Measurements from ENCODE around the gene ALCAM. TPM values are rescaled to one million over a fixed set of nuclear protein-coding genes. Genes with fewer than 3 reads are reported as not detected.

Gene ALCAM
- total and polyA plus RNA-seq, 2 donors (not counting 3 experiments of a cell fraction or from before 2014, with no cell fraction given): 46.3 to 118 TPM

GRCh38 chr3:105398437-105398836 lies 31.7 kb downstream of the ALCAM start:
- intact Hi-C loops (cut with micrococcal nuclease) (no loop called here), dilution Hi-C loops (cut with MboI; ENCODE audit: extremely low pct_ligation_motif_present, low sequenced_read_pairs) (no loop called here)
- no peak for DNase-seq (ENCODE audit: low read depth, low spot score)
- Histone ChIP-seq H3K4me2 (ENCODE audit: insufficient read depth, low read length) (no peak overlapping the region), H3K27me3 (ENCODE audit: control insufficient read depth in 2 of 2, insufficient read depth in 2 of 2, low read length in 2 of 2) (no peaks in the 10 kb centered on the region), H3K9me3 (replicated peaks; ENCODE audit: control insufficient read depth, insufficient read depth, low read length) (no peaks in the 10 kb centered on the region), H2AFZ (ENCODE audit: low read depth, low read length) (no peak overlapping the region), H3K4me1 (ENCODE audit: control insufficient read depth, extremely low read depth, insufficient read depth, low read length) (peaks cover 26% of the 10 kb centered on the region), H3K79me2 (ENCODE audit: control insufficient read depth, insufficient read depth, low read length) (peaks cover 42% of the 10 kb centered on the region), H3K9me1 (replicated peaks; ENCODE audit: control insufficient read depth, extremely low read depth, insufficient read depth, low read length) (no peaks in the 10 kb centered on the region), H3K4me3 (replicated peaks in 1 of 3; ENCODE audit: insufficient read depth in 1 of 3, low read depth in 1 of 3, low read length in 3 of 3) (no peak overlapping the region), H3K36me3 (ENCODE audit: control insufficient read depth in 2 of 2, extremely low read depth in 1 of 2, insufficient read depth in 2 of 2, low read length in 2 of 2) (no peaks in the 10 kb centered on the region), H3K9ac (replicated peaks; ENCODE audit: extremely low read depth, insufficient read depth, low read length) (no peak overlapping the region), H4K20me1 (replicated peaks; ENCODE audit: control insufficient read depth, extremely low read depth, insufficient read depth, low read length) (no peaks in the 10 kb centered on the region), H3K27ac (ENCODE audit: insufficient read depth, low read depth, low read length) (no peak overlapping the region)
- no TSS peak for BruUV-seq (replicated peaks)
- no peak for FAIRE-seq
- TF ChIP-seq JUN (IDR thresholded peaks at IDR 0.05; ENCODE audit: borderline replicate concordance, insufficient read depth, insufficient read length, low read depth): no peak
- TF ChIP-seq GATA2 (IDR thresholded peaks at IDR 0.05; ENCODE audit: insufficient read depth, insufficient read length, low read depth, low read length): no peak
- no peak for TF ChIP-seq CTCF (IDR thresholded peaks at IDR 0.05; ENCODE audit: extremely low read depth in 1 of 2, insufficient read depth in 1 of 2, low read depth in 1 of 2, low read length in 2 of 2)
- TF ChIP-seq MYC (IDR thresholded peaks at IDR 0.05; ENCODE audit: low read depth, low read length): no peak
- no peak for TF ChIP-seq FOS (IDR thresholded peaks at IDR 0.05; ENCODE audit: borderline replicate concordance, insufficient read depth, low read length)
- no peak for TF ChIP-seq POLR2AphosphoS5 (IDR thresholded peaks at IDR 0.05; ENCODE audit: insufficient read depth, low read depth, low read length)
- no peak for TF ChIP-seq POLR2A (IDR thresholded peaks at IDR 0.05; ENCODE audit: low read depth, low read length)
- no peak for TF ChIP-seq EZH2 (IDR thresholded peaks at IDR 0.05; ENCODE audit: borderline replicate concordance, low read depth, low read length, severe bottlenecking)
- no peak for TF ChIP-seq MAX (IDR thresholded peaks at IDR 0.05; ENCODE audit: insufficient read depth, insufficient read length)
- ChIA-PET POLR2A (no interaction called here), CTCF (interaction anchor here (1.4 kb wide), 3 partner anchors 9 to 17 kb away, joined by 3 to 5 read pairs (median 5); no protein-coding TSS in a partner anchor)
